HG02981 (cell line): Measurements from ENCODE around the gene TCIRG1.
"Not testable (repeated sequence)": the region's sequence is repeated elsewhere in the genome, so short reads cannot be mapped to it uniquely, and the experiment has no call there.

ENCODE experiments used
- ATAC-seq: cut with Tn5 transposase; IDR thresholded peaks from one replicate; pipeline ENCODE4 v1.9.1; 2021; ENCODE audit warnings: mild to moderate bottlenecking, moderate library complexity; ENCODE audit not compliant: unreplicated experiment

TCIRG1 gene

GRCh38 chr11:68082481-68082880 is 43.7 kb downstream of the TCIRG1 start:
- no peak for ATAC-seq

- ATAC-seq, result no peak
These were observed 44.7 kb downstream of the TCIRG1 start for GRCh38 chr11:68083517-68083916.

GRCh38 chr11:68089679-68090078 is 50.9 kb downstream of the TCIRG1 start:
- no peak for ATAC-seq

GRCh38 chr11:68090287-68090686 is 51.5 kb downstream of the TCIRG1 start:
- ATAC-seq, result no peak

DNA sequence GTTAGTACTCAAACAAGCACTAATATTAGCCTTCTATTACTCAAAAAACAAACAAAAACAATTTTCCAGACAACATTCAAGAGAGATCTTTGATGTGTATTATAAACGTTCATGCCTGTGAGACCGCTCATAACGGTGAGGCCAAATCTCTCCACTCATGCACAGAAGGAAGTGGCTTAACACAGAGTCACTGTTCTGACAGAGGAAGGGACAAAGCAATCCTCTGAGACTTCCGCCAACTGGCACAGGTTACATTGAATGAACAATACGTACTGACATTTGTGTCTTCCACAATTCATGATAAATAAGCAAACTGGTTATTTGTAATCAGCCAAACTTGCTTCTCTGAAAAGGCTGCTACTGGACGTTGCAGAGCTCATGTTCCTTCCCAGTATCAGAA is 51.9 kb downstream of the TCIRG1 start:
- ATAC-seq, result no peak

GRCh38 chr11:68092411-68092810 is 53.6 kb downstream of the TCIRG1 start:
- ATAC-seq, result no peak

DNA sequence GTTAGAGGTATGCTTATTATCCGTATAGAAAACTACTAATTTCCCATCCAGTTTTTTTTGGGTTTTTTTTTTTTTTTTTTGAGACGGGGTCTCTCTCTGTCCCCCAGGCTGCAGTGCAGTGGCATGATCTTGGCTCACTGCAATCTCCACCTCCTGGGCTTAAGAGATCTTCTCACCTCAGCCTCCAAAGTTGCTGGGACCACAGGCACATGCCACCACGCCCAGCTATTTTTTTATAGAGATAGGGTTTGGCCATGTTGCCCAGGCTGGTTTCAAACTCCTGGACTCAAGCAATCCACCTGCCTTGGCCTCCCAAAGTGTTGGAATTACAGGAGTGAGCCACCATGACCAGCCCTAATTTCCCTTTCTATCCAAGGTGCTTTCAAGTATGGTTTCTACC is 54.1 kb downstream of the TCIRG1 start:
- not testable (repeated sequence) for ATAC-seq

DNA sequence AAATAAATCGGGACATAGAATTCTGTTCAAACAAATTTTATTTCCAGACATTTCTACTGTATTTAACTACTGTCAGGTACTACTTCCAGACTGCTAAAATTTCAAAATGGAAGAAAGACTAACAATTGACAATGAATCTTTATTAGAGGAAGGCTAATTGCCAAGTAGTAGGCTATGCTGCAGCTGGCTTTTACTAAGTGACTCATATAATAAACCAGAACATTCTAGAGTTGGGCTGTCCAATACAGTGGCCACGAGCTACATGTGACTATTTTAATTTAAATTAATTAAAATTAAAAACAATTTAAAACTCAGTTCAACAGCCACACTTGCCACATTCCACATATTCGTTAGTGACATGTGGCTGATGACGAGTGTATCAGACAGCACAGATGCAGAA is 54.7 kb downstream of the TCIRG1 start:
- ATAC-seq, result no peak

- no peak for ATAC-seq
These were observed 58.1 kb downstream of the TCIRG1 start for GRCh38 chr11:68096962-68097361.

DNA sequence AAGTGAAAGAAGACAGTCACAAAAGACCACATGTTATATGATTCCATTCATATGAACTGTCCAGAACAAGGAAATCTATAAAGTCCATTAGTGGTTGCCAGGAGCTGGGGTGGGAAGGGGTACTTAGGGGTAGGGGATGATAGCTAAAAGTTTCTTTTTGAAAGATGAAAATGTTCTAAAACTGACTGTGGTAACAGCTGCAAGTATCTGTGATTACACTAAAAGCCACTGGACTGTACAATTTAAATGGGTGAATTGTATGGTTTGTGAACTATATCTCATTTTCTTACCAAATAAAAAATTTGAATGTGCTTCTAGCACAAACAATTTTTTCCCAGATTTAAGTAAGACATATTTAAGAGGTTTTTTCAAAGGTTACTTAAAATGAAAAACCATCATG is 60.2 kb downstream of the TCIRG1 start:
- no peak for ATAC-seq

DNA sequence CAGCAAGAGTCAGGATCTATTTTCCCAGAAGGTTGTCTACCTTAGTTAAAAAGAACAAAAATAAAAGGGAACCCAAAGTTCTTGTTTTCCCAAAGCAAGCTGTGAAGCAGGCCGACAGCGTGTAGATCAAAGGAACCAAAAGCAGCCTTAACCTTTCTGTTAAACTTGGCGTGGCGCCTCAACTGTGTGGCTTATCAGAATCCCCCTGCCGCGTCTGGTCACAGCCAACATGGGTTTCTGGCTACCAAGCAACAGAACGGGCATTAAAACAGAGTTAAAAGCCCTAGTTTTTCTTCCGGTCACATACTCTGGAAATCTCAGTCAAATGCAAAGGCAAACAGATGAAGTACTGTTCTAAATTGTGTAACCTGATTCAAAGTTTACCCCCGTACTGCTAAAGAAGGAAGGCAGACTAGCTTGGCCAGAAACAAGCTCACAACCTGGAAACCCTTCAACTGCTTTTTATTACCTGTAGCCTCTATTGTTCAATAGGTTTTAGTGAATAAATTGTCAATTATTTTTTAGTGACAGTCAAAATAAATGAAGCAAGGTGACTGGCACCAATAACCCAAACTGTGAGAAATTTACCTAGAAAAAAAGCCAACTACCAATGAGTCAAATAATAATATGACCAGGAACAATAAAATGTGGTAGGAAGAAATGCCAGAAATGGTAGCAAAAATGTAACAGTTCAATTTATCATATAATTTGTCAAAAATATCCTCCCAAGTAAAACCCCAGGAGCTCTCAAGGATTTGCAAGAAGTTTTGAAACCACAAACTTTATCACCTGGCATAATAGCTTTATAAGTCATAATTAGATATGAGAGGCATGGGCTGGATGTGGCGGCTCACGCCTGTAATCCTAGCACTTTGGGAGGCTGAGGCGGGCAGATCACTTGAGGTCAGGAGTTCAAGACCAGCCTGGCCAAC is 60.9 kb downstream of the TCIRG1 start:
- peak; percentile 72 for ATAC-seq
